GM12875 (cell line): ENCODE results near the gene ADAM11.
"Not testable (repeated sequence)": the region's sequence is repeated elsewhere in the genome, so short reads cannot be mapped to it uniquely, and the experiment has no call there.

Experiments
- H3K4me3 ChIP-seq: one replicate; pipeline ENCODE4 v1.5.1; 2011; ENCODE audit warnings: low read depth, low read length, control low read depth
- TF ChIP-seq, protein P1 (sequence below): IDR thresholded peaks from 2 replicates; pipeline ENCODE4 v1.5.1; 2011; ENCODE audit warnings: low read depth, mild to moderate bottlenecking, control low read depth, inconsistent platforms, low read length, moderate library complexity, borderline replicate concordance; ENCODE audit not compliant: insufficient read depth

The ADAM11 gene

DNA sequence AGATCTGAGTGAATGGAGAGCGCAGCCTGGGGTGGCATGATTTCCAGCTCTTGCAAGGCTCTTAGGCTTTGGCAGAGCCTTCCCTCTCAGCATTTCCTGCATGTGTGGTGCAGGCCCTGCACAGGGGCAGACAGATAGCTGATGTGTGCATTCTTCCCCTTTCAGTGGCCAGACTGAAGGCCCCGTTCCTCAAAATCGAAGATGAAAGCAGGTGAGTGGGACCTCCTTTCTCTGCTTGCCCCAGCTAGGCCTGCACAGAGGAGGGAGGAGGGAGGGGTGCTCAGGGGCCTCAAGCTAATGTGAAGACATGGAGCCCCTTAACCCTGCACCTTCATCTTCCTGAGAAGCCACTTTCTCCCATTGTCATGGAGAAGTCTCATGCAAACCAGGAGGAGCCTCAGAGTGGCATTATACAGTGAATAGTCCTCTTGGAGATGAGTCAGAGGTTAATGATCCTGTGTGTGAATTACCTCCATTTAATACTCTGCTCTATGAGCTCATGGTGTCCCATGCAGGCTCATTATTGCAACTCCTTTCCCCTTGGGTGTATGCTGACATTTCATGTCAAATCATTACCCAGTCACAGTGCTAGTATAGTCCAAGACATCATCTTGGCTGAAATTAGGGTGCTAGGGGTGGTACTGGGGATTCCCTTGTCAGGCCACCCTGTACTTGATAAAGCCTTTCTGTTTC is 20.4 kb upstream of the ADAM11 start:
- TF ChIP-seq, protein P1, sequence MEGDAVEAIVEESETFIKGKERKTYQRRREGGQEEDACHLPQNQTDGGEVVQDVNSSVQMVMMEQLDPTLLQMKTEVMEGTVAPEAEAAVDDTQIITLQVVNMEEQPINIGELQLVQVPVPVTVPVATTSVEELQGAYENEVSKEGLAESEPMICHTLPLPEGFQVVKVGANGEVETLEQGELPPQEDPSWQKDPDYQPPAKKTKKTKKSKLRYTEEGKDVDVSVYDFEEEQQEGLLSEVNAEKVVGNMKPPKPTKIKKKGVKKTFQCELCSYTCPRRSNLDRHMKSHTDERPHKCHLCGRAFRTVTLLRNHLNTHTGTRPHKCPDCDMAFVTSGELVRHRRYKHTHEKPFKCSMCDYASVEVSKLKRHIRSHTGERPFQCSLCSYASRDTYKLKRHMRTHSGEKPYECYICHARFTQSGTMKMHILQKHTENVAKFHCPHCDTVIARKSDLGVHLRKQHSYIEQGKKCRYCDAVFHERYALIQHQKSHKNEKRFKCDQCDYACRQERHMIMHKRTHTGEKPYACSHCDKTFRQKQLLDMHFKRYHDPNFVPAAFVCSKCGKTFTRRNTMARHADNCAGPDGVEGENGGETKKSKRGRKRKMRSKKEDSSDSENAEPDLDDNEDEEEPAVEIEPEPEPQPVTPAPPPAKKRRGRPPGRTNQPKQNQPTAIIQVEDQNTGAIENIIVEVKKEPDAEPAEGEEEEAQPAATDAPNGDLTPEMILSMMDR, result no peak
- H3K4me3 ChIP-seq, result no peak overlapping the region

GRCh38 chr17:44741316-44741715 is 17.5 kb upstream of the ADAM11 start:
- TF ChIP-seq, protein P1, result no peak
- H3K4me3 ChIP-seq, result no peak overlapping the region

GRCh38 chr17:44745301-44745700 is 13.5 kb upstream of the ADAM11 start:
- no peak overlapping the region for H3K4me3 ChIP-seq
- TF ChIP-seq, protein P1, result no peak

GRCh38 chr17:44745738-44746137 is 13.1 kb upstream of the ADAM11 start:
- not testable (repeated sequence) for H3K4me3 ChIP-seq

- TF ChIP-seq, protein P1, result no peak
- H3K4me3 ChIP-seq, result no peak overlapping the region
Observed at GRCh38 chr17:44747566-44747965, 11.2 kb upstream of the ADAM11 start.

- TF ChIP-seq, protein P1, result no peak
- no peak overlapping the region for H3K4me3 ChIP-seq
Observed at GRCh38 chr17:44749076-44749979, 9.5 kb upstream of the ADAM11 start.

DNA sequence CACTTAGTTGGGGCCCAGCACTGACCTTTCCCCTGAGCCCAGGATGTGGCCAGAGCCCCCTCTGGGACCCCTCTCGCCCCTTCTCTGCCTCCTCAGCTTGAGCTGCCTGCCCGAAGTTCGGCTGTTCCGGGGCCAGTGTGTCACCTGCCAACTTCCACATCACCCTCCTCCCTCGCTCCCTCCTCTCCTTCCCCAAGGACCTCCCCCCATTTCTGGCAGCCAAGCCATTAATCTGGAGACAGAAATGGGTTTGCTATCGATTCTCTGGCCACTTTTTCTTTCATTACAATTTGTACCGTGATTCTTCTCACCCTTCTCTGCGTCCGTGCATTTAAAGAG is 8.8 kb upstream of the ADAM11 start:
- TF ChIP-seq, protein P1, result no peak
- no peak overlapping the region for H3K4me3 ChIP-seq
